ENCODE measurements around the gene MGAT4A.

DNA sequence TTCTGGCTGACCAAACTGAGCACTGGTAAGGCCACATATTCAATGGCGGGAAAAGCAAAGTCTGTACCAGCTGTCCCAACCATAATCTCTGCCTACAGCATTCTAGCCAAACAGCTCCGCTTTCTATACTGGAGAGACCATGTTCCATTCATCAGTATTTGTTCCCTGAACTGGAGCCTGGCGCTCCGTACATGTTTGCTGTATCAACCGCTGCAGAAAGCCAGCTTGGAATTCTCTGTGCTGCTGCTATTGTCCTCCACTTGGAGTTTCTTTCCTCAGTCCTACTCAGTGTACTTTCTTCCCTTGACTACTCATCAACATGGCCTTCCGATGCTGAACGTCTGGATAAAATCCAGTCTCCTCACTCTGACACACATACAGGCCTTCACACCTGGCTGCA lies 124.5 kb downstream of the MGAT4A start:
- TF ChIP-seq, protein P1, sequence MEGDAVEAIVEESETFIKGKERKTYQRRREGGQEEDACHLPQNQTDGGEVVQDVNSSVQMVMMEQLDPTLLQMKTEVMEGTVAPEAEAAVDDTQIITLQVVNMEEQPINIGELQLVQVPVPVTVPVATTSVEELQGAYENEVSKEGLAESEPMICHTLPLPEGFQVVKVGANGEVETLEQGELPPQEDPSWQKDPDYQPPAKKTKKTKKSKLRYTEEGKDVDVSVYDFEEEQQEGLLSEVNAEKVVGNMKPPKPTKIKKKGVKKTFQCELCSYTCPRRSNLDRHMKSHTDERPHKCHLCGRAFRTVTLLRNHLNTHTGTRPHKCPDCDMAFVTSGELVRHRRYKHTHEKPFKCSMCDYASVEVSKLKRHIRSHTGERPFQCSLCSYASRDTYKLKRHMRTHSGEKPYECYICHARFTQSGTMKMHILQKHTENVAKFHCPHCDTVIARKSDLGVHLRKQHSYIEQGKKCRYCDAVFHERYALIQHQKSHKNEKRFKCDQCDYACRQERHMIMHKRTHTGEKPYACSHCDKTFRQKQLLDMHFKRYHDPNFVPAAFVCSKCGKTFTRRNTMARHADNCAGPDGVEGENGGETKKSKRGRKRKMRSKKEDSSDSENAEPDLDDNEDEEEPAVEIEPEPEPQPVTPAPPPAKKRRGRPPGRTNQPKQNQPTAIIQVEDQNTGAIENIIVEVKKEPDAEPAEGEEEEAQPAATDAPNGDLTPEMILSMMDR (IDR thresholded peaks at IDR 0.05) = no peak
- no peak for TF ChIP-seq POLR2A (IDR thresholded peaks at IDR 0.05)
- TF ChIP-seq POLR2AphosphoS5 (IDR thresholded peaks at IDR 0.05) = no peak

Measured in suprapubic skin (tissue), 4 donors.